HG03175 (cell line): ENCODE results near the gene FIZ1.
"Not testable (repeated sequence)": the region's sequence is repeated elsewhere in the genome, so short reads cannot be mapped to it uniquely, and the experiment has no call there.

Experiments
- ATAC-seq: cut with Tn5 transposase; IDR thresholded peaks from one replicate; pipeline ENCODE4 v1.9.1; 2021; ENCODE audit warnings: mild to moderate bottlenecking, moderate library complexity; ENCODE audit not compliant: unreplicated experiment

Gene FIZ1

DNA sequence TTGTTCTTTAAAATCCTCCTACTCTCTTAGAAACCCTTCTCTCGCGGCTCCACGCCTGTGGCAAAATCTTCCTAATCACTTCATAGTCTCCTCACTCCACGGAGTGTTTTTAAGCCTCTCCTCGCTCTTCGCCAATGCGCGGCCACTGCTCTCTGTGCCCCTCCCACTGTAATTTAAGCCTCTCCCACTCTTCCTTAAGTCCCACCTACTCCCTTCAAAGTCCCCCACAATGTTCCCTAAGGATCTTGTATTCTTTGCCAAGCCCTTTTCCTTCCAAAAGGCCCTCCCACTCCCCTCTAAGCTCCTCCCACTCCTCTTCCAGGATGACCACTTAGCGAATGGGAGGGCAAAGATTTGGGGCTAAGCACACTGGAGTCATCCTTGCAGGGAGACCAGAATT is 1.3 kb downstream of the FIZ1 start:
- no peak for ATAC-seq

DNA sequence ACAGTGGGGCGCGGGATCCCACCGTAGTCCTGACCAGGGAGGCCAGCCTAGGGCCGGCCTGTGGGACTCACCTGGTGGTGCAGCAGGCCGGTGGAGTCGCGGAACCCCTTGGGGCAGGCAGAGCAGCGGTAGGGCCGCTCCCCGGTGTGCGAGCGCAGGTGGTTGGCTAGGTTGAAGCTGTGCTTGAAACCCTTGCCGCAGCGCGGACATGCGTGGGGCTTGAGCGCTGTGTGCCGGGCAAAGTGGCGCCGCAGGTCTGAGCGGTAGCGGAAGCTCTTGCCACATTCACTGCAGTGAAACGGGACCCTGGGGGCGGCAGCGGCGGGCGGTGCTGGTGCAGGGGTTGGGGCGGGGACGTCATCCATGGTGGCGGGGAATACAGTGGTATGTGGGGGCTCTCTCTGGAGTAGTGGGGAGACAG is 1.8 kb downstream of the FIZ1 start:
- no peak for ATAC-seq

DNA sequence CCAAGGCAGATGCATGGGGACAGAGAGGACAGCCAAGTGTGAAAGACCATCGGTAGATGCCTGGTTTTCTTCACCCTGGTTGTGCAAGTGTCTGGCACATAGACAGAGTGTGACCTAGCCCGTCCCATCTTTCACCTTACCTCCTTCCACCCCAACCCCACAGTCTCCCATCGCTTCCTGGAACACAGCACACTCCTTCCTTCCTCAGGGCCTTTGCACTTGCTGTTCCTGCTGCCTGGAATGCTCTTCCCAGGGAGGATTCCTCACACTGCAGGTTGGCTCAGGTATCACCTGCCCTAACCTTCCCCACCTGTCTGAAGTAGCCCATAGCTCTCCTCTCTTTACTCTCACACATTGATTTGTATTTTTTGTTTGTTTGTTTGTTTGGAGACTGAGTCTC is 3.0 kb downstream of the FIZ1 start:
- no peak for ATAC-seq

DNA sequence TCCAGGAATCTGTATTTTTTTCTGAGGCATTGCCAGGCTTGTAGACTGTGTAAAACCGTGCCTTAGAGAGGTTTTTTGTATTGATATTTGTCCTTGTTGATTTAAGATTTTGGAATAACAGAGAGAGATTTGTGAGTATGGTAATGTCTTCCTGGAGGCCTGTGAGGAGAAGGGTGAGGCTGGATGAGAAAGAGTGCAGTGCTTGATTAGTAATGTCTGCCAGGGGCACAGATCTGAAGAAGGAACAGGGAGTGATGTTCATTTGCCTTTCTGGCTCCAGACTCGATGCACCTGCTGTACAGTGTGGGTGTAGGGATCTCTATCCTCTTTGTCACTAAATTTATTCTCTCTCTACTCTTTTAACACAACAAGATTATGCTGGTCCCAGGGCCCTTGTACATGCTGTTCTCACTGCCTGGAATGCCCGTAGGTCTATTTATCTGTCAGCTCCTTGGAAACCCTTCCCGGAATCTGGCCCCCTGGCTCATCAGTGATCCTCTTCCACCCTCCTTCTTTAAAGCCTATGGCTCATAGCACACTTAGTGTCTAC is 4.2 kb downstream of the FIZ1 start:
- ATAC-seq, result no peak

DNA sequence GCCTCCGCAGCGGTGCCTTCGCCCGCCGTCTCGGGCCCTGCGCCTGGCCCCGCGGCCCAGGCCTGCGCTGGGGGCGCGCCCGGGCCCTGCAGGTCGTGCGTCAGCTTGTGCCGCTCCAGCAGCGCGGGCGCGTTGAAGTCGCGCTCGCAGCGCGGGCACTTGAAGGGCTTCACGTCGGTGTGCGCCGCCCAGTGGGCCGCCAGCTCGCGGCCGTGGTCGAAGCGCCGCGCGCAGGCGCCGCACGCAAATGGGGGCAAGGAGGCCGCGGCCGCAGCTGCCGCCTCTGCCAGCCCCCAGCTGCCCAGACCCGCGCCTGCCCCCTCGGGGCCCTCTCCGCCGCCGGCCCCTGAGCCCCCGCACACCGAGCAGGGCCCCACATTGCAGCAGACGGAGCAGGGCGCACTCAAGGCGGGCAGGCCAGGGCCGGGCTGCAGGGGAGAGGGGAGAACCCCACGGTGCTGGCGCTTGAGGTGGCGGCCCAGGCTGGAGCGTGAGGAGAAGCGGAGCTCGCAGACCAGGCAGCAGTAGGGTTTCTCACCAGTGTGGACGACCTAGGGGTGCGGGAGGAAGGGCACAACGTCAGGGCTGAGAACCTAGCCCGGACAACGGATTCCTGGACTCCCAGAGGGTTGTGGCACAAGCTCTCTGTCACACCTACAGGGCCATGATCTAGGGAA is 6.1 kb downstream of the FIZ1 start:
- ATAC-seq, result no peak

DNA sequence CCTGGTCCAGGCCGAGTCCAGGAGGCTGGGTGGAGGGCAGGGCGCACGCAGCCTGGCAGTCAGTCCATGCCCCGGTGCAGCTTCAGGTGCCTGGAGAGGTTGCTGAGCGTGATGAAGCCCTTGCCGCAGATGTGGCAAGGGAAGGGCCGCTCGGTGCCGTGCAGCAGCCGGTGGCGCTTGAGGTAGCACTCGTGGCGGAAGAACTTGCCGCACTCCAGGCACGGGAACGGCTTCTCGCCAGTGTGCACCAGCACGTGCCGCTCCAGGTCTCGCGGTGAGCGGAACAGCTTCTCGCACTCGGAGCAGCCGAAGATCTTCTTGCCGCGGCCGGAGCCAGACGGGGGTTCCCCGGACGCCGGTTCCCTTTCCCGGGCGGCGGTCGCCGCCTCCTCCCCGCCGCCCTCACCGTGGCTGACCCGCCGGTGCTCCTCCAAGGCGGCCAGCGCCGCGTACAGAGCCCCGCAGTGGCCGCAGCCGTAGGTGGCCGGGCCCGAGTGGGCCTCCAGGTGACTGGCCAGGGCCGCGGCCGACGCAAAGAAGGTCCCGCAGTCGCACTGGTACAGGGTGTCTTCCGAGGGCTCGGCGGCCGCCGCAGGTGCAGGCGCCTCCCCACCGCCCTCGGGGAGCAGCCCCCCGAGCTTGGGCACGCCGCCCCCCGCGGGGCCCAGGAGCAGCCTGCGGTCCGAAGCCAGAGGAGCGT is 6.8 kb downstream of the FIZ1 start:
- ATAC-seq, result no peak

DNA sequence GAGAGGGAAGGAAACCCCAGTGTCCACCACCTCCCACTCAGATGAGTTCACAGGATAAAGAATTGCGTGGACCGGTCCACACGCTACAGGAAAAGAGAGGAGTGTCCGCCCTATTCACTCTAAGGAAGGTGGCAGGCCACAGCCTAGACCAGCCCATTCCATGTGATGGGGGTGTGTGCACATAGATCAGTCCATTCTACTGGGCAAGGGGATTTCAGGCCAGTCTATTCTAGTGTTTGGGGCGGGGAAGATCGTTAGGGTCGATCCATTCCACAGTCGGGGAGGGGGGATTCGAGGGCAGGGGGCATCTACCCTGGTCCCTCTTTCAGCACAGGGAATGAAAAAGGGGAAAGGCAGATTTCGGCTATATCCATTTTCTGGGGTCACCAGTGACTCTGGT is 7.8 kb downstream of the FIZ1 start:
- ATAC-seq, result no peak

DNA sequence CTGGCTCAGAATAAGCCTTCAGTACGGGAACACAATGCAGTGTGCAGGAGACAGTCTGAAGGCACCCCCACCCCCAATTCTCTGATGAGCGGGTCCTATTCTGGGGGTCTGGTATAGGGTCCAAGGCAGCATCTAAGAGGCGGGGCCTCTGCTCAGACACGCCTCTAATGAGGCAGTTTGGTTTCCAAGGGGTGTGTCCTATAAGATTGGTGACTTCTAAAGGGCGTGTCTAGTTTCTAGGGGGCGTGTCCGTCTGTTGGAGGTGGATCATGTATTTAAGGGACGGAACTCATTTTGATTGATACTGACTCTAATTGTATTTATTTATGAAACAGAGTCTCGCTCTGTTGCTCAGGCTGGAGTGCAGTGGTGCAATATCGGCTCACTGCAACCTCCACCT is 8.7 kb downstream of the FIZ1 start:
- no peak for ATAC-seq

DNA sequence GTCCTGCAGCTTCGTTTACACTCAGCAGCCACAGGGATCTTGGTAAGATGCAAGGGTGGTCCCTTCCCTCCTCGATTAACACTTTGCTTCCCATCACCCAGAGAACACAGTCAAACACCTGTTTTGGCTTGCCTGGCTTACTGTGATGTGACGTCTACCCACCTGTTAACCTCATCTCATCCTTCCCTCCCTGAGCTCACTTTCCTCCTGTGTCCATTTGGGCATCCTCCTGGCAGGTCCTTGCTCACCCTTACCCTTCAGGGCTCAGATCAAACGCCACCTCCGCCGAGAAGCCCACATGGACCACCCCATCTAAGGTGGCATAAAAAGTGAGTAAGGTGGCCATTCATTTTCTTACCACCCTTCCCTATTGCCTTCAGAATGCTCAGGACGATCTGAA is 9.2 kb downstream of the FIZ1 start:
- ATAC-seq, result no peak

DNA sequence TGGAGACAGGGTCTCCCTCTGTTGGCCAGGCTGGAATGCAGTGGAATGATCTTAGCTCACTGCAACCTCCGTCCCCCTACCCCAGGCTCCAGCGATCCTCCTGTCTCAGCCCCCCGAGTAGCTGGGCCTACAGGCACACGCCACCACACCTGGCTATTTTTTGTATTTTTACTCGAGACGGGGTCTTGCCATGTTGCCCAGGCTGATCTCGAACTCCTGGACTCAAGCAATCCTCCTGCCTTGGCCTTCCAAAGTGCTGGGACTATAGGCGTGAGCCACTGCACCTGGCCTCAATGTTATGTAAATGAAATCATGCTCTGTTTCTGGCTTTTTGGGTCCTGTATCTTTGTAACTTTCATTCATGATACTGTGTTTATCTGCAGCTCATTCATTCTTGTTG is 10.6 kb downstream of the FIZ1 start:
- no peak for ATAC-seq

DNA sequence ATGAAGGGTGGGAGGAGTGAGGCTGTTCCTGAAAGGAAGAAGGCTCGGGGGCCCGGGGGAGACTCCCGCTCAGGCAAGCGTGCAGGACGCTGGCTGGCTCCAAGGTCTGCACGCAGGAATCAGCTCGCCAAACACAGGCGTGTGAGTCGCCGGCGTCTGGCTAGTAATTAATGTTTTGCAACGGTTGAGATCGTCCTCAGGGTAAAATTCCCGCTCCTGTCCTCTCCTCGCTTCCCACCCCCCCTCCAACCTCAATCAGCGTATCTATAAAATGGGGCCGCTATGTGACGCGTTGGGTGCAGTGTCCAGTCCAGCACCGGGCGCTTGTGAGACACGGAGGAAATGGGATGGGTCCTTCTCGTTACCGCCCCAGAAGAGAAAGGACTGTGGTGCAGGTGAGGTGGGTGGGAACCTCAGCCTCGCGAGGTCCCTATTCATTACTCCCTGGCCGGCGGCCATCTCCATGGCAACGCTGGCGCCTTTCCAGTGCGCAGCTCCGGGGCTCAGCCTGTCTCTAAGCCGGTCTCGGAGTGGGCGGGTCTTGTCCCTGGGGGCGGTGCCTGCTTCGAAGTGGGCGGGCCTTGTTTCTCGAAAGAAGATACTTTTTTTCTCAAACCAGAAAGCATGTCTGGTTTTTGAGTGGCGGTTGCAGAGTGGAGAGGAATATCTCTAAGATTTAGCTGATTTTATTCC is 12.2 kb downstream of the FIZ1 start:
- peak; percentile 94 for ATAC-seq

DNA sequence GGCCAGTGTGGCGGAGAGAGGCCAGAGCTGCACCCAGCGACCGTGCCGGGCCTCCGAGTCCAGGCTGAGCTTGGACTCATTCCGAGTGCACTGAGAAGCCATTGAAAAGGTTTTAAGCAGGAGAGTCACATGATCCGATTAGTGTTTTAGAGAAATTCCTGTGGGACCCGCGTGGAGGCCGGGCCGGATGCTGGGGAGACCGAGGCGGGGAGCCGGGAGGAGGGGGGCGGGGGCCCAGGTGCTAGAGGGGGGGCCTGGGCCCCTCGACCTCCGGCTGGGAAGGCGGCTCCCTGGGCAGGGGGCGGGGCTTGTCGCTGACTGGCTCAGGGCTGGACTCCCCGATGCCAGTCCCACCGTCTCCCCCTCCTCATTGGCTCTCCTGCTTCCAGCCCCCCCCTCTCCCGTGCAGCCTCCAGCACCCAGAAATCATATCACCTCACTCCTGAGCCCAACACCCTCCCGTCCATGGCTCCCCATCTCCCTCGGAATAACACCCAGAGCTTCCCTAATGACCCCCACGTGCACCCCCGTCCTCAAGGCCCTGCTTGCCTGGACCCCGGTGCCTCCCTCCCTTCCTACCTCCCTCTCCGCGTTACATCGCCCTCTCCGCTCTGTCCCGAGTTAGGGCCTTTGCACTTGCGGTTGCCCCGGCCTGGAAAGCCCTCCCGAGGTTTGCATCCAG is 13.5 kb downstream of the FIZ1 start:
- no peak for ATAC-seq

DNA sequence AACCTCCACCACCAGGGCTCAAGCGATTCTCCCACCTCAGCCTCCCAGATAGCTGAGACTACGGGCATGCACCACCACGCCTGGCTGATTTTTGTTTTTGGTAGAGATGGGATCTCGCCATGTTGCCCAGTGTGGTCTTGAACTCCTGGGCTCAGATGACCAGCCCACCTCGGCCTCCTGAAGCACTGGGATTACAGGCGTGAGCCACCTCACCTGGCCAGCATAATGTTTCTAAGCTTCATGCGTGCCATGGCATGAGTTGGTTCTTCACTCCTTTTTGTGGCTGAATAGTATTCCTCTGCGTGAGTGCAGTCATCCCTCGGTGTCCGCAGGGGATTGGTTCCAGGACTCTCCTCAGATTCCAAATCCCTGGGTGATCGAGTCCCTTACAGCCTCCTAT is 14.4 kb downstream of the FIZ1 start:
- no peak for ATAC-seq

DNA sequence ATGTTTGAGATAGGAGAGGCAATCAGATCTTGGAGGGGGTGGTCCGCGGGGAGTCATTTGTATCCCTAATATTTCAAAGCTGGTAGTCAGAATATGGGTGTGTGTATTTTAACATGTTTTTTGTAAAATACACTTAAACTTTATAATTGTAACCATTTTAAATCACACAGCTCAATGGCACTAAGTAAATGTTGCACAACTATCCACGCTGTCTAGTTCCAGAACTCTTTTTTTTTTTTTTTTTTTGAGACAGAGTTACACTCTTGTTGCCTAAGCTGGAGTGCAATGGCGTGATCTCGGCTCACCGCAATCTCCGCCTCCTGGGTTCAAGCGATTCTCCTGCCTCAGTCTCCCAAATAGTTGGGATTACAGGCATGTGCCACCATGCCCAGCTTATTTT is 15.4 kb downstream of the FIZ1 start:
- ATAC-seq, result not testable (repeated sequence)

DNA sequence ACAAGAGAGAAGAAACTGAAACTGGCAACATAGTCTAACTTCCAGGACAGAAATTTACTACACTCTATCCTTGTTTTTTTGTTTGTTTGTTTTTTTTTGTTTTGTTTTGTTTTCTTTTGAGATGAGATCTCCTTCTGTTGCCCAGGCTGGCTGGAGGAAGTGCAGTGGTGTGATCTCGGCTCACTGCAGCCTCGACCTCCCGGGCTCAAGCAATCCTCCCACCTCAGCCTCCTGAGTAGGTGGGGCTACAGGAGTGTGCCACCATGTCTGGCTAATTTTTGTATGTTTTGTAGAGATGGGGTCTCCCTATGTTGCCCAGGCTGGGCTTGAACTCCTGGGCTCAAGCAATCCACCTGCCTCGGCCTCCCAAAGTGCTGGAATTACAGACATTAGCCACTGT is 17.0 kb downstream of the FIZ1 start:
- ATAC-seq, result not testable (repeated sequence)

DNA sequence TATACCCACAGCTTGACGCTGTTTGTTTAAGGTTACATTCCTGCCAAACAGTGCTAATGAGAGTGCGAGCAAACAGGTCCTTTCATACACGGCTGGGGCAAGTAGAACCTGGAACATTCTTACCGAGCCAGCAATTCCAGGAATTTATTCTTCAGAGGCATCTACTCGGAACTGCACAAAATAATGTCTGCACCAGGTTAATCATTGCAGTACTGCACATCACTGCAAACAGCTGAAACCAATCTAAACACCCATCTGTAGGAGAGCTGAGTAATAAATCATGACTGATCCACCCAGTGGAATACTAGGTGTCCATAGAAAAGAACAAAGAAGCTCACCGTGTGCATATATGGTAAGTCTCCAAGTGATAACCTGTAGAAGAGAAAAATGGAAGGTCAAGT is 17.5 kb downstream of the FIZ1 start:
- ATAC-seq, result no peak

DNA sequence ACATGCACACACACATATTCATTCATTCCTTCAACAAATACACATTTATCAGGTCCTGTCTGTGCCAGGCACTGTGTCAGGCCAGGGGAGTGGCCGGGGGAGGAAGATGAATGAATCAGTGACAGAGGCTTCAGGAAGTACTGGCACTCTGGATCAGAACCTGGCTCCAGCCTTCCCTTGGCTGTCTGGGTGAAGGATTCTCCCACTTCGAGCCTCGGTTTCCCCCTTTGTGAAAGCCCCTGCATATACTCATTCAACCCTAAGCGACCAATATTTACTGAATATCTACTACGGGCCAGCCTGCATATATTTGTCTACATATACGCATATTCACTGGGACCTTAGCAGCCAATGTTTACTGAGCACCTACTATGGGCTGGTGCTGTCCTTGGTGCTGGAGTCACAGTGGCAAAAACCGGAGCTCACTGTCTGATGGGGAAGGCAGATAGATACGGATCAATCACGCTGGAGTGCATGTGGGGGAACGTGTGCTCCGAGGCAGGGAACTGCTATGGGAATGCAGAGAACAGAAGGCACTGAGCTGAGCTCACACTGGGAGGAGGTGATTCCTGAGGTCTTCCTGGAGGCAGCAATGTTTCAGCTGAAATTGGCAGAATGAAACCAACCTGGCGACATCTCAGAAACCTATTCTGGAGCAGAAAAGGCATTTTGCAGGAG is 18.0 kb downstream of the FIZ1 start:
- ATAC-seq, result no peak

DNA sequence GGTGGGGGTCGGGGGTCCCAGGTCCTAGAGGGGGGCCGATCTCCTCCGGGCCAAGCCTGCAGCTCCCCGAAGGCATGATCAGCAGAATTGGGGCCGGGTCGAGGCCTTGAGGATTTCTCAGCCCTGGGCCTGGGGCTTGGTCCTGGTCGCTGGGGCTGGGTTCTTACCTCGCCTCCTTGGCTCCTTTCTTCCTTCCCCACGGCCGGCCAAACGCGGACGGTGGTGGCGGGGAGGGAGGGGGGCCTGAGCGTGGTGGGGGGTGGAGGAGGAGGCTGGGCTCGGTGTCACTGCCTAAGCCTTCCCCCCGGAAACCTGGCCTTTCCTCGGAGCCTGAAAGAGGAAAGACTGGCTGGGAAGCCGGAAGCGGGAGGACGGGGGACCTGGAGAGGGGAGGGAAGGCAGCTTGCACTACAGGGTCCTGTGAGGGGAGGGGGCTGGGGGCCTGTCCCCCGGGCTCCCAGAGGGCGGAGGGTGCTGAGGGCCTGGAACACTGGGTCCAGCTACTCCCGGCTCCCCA is 18.6 kb downstream of the FIZ1 start, which contains the start of gene ZNF579:
Gene ZNF579, minus strand, starts transcription at position 221 of the 517 bp plus-strand sequence. CDS start 1,209 bp downstream, outside the sequence.
- ATAC-seq, result peak; percentile 55

DNA sequence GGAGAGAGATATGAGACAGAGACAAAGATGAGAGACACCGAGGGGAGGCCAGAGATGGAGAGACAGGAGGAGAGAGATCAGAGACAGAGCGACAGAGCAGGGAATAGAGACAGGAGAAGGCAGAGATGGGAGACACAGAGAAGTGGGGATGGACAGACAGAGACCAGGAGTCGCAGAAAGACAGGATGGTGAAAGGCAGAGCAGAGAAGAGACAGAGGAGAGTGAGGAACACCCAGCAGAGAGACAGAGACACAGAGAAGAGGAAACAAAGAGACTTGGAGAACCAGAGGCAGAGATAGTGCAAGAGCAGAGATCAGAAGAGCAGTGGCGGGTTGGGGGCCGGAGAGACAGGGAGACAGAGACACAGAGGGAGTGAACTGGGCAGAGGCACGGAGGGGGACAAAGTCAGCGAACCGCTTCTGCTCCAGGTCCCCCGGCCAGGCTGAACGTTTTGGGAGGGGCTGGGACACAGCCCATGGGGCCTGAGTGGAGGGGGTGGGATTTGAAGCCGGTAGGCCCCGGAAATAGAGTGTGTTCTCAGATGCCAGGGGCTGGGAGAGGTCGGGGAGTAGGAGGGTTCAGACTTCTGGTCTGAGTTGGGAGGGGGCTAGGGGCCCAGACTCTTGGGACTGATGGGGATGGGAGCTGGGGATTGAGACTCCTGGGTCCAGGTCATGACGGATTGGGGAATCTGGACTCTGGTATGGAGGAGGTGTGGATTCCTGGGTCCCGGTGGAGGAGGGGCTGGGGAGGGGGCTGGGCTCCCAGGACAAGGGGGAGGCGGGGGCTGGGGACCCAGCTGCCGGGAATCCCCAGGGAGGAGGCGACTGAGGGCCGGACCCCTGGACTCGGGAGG is 19.3 kb downstream of the FIZ1 start:
- ATAC-seq, result no peak
